DMS53 treated with DMSO at 0.1 percent for 48 hours (cell line): ENCODE data around the gene CCDC102B.
"Not testable (repeated sequence)": the region's sequence is repeated elsewhere in the genome, so short reads cannot be mapped to it uniquely, and the experiment has no call there.

ENCODE experiments used
- DNase-seq: peaks from one replicate; lab custom pipeline; 2025; ENCODE audit not compliant: unreplicated experiment; lab: John Stamatoyannopoulos, UW

The CCDC102B gene

DNA sequence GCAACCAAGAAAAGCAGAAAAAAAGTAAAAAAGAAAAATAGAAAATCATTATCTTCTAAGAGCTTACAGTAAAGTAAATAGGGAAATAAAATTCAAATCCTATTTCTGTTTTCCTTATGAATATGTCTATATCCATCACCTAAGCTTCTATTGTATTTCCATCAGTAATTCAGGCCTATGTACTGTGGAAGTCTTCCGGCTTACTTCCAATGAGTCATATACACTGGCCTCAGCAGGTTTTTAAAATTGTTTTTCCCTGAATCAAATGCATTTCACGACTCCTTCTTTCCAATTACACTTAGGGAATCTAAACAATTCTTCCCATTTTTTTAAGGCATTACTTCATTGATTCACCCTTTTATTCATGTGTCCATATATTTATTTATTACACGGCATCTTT is 164.7 kb downstream of the CCDC102B start:
- DNase-seq, result no peak

DNA sequence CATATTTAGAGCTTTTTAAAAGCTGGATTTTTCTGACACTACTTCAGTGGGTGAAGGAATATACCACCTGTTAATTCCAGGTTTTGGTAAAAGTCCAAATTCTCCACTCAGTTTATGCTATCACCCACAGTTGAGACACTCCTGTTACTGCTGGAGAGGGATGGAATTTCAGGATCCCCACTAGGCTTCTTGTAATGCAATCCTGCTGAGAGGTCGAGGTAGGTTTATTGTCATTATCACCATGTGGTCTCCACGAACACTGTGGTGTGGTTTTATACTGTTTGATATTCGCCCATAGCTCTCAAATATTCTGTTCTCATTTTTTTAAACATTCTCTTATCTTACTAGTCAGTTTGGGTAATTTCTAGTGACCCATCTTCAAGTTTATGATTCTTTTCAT is 167.9 kb downstream of the CCDC102B start:
- no peak for DNase-seq

DNA sequence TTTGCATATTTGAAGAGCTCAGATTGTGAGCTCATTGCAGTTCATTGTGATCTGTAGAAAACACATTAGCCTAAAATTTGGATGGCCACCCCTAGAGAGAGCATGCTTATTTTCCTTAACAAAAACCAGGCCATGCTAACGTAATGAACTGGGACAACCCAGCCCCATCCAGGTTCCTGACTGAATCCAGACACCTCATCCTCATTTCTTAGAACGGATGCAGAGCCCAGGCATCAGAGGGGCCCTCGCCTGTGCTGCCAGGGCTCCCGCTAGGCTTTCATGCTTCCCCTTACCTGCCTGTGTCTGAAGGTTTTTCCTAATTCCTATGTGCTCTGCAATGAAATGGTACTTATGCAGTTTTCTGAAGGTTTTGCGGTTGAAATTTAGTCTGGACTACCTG is 171.1 kb downstream of the CCDC102B start:
- DNase-seq, result no peak

DNA sequence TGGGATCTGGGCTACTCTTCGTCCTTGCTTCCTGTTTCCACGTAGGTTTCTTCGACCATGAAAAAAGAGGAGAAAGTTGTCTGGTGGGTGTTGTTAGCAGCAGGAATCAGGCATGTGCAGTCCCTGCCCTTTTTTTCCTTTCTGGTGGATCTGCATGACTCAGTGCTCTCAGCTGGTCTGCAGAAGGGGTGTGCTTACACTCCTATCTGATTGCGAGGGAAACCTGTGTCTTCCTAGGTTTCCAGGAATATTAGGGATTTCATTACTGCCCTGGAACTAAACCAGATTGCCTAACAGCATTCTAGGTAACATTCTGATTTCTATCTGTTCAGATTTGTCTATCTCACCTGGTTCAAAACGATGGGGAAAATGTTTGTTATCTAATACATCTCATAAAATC is 174.3 kb downstream of the CCDC102B start:
- no peak for DNase-seq

DNA sequence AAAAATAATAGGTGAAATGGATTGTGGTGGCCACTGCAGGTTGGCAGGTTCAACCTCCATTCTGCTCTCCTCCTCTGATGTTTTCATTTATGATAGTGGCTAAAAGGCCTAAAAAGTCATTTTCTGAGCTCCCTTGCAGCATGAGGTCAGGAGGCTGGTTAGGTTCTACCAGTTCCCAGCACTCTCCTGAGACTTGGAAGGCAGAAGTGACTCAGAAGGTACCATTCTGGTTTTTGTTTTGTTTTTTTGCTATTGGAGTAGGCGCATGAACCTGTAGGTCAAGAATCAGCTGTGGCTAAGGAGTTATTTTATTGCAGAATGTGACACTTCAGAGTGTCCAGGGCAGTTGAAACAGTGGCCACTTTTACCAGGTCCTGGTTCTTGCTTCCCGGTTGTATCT is 181.9 kb downstream of the CCDC102B start:
- no peak for DNase-seq

DNA sequence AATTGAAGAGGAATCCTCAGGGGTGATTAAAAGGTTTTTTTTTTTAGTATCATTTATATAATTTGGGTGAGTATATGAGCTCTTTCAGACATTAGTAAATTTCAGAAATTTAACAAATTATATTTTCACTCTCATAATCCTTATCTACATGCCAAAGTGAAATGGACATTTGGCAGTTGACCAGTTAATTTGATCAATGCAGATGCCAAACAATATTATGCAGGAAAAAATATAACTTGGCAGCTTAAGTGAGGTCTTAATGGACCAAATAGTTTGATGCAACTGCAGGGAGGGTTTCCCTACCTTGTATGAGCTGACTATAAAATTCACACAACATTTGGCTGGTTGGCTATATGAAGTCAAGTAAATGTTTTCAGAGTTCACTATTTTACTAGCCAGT is 185.2 kb downstream of the CCDC102B start:
- no peak for DNase-seq

DNA sequence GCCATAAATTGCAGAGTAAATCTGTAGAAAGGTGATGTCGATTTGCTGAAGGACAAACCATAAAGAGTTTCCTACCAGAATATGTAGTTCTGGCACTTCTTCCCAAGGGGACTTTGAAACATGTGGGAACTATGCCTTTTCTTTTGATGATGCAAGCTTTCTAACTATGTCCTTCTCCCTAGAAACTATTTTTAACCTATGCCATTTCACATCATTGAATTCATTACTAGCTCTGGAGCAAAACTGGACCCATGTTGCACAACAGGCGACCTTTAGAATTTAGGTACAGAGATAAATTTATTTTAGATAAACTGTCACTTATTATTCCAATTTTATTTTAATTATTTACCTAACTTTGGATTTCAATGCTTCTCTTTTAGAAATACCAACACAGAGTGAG is 186.5 kb downstream of the CCDC102B start:
- no peak for DNase-seq

- DNase-seq, result no peak
These were observed 187.4 kb downstream of the CCDC102B start for GRCh38 chr18:68985172-68985820.

DNA sequence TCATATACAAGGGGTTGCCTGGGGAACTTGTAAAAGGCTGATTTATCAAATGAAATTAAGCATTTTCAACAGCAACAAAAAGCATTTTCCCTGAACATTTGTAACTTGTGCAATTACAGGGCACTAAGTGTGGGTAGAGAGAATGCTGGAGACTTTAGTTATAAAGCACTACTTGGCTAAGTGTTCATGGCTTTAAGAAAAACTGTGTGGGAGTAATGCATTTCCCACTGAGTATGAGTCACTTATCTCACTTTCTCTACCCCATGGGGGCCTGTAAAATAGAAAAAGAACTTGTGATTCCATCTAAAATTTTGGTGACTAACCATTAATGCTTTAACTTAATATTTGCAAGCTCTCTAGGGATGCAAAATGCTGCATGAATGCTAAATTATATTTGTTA is 193.4 kb downstream of the CCDC102B start:
- no peak for DNase-seq

DNA sequence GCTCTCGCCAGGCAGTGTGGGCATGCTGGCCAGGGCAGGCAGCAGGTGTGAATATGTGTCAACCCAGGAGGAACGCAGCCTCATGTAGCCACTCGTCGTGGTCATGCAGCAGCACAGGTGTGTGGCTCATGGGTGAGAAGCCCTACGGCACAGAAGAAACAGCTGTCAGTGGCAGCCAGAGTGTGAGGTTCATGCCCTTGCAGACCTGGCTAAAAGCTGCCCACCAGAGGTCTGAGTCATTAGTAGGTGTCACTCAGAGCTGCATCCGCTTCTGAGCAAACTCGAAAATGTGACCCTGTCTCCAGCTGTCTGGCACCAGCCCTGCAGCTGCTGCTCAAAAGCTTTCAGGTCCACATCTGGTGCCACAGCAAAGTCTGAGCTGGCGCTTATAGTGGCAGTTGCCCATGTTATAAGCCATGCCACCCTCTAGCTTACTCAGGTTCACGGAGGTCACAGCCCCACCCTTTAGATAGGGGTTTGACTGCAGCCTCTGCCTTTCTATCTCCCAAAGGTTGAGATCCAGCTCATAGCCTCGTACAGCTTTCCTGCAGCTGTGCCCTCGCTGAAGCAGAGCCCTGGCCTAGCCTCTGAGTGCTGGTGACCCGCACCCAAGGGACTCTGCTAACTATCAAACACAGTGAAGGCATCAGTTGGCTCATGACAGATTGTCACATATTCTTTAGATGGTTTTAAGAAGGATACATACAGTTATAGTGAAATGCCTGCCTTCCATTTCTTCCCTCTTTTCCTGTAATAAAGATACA is 195.0 kb downstream of the CCDC102B start:
- DNase-seq, result no peak

- DNase-seq, result no peak
These were observed 197.8 kb downstream of the CCDC102B start for GRCh38 chr18:68995675-68996074.

DNA sequence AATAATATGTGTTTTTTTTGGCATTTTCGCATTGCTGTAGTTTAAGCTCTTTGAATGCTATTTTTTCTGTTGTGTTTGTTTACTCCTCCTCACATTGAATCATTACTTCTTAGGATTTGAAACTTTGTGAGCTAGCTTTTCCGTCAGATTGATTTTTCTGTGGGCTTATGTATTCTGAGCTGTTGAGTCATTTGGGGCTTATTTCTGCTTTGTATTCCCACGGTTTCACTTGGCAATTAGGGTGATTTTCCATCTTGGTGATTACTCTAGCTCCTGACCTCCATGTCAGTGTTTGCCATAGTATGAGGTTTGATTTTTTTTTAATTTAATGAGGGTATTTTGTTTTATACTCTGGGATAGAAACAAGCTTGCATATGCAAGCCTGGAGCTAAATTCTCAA is 200.0 kb downstream of the CCDC102B start:
- no peak for DNase-seq

DNA sequence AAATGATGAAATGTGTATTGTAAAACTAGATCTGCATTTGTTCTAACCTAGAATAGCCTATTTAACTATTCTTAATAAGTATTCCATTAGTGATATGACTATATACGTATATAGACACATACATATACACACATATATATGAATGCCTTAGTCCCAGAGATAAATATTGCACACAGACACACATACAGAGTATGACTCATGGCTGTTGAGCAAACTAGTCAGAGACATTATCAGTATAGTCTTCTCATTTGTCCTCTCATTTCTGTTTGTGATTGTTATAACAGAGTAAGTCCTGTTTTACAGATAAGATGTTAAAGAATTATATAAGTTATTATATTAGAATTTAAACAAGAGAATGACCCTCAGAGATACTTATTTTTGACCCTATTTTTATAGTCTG is 202.5 kb downstream of the CCDC102B start:
- DNase-seq, result peak; percentile 9

DNA sequence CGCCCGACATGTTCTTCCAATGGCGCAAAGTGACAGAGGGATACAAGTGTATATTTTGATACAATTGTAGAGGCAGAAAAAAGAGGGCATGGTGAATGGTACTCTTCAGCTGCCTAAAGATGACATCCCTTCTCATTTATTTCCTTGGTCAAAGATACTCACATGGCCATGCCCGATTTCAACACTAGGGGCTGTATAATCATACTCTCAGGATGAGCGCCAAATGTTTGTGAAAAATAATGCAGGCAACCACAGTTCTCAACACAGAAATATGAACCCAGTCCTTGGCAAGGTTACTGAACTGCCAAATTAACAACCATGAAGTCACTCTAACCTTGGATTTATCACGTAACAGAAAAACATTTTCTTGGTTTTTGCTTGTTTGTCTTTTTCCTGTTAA is 204.4 kb downstream of the CCDC102B start:
- no peak for DNase-seq

GRCh38 chr18:69006212-69006611 is 208.3 kb downstream of the CCDC102B start:
- DNase-seq, result not testable (repeated sequence)

- no peak for DNase-seq
These were observed 210.7 kb downstream of the CCDC102B start for GRCh38 chr18:69008538-69008937.

- no peak for DNase-seq
These were observed 223.4 kb downstream of the CCDC102B start for GRCh38 chr18:69021211-69021805.

DNA sequence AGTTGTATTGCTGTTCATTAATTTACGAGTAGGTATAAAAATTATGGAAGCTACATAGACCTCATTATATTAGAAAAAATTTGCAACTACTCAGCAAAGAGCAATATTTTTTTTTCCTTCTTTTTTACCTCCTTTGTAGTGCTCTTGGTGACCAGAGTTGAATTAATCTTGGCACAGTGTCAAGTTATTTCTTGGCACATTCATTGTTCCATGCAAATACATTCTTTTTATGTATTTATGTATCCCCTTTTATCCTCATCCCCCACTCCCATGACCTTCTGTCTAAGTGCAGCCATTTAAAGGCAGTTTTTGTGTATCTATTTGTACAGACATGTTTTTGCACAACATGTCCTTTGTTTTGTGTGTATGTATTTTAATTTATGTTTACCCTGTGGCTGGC is 224.5 kb downstream of the CCDC102B start:
- no peak for DNase-seq

DNA sequence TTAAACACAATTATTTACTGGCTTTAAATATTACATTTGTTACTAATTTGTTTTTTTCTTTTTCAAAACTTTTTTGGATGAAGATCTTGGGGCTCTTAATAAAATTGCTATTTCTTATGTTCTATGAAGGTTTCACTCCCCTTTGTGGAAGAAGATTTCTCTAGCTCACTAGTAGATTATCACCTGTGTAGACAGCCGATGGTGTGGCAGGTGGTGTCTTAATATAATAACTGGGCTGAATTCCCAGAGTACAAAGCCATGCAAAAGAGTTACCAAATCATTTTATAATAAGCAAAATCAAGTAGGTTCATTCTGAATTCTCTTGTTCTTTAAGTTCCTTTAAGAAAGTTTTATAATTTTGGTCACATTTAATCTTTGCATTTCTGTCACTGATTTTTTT is 233.7 kb downstream of the CCDC102B start:
- DNase-seq, result no peak

- no peak for DNase-seq
These were observed 234.1 kb downstream of the CCDC102B start for GRCh38 chr18:69032009-69032408.

DNA sequence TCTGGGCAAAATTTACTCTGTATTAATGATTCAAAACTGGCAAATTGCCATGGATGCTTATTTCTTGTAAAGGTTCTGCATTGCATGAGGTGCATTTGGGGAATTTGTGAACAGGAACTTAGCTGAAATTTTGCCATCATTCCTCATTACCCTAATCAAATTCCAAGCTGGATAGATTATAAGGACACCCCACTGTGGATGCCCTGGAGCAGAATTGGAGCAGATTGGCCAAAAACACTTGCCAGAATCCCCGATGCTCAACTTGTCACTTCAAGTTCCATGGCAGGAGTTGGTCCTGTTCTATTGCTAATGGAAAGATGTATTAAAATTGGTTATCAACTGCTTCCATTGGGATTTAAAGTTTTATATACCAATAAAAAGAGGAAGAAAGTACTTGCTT is 237.9 kb downstream of the CCDC102B start:
- DNase-seq, result no peak

GRCh38 chr18:69044215-69044614 is 246.3 kb downstream of the CCDC102B start:
- DNase-seq, result no peak
